Mammary epithelial cell (primary cell): Measurements from ENCODE around the gene NTN1.

Experiments
- CTCF ChIP-seq, 2 donors: IDR thresholded peaks in 1 of 2; conservative IDR thresholded peaks in 1 of 2; 2 replicates each; pipeline ENCODE4 v1.5.1; 2011 to 2012; ENCODE audit warnings: inconsistent platforms in 2 of 2, low read length in 2 of 2, mild to moderate bottlenecking in 2 of 2, control low read depth in 1 of 2, low read depth in 1 of 2; ENCODE audit not compliant: insufficient read depth in 1 of 2; ENCODE audit errors: extremely low read depth in 1 of 2
- EZH2 ChIP-seq: IDR thresholded peaks from 2 replicates; pipeline ENCODE4 v1.6.1; 2012; ENCODE audit warnings: low read length, inconsistent platforms, borderline replicate concordance

- no peak for TF ChIP-seq CTCF (conservative IDR thresholded peaks at IDR 0.05 in 1 of 2, IDR thresholded peaks at IDR 0.05 in 1 of 2; ENCODE audit: extremely low read depth in 1 of 2, insufficient read depth in 1 of 2, low read depth in 1 of 2, low read length in 2 of 2)
- no peak for TF ChIP-seq EZH2
Observed at GRCh38 chr17:9002606-9003354, 18.5 kb upstream of the NTN1 start.
